ENCODE measurements around the gene SMYD3.

The SMYD3 gene

GRCh38 chr1:245754463-245754961 lies 752.6 kb downstream of the SMYD3 start:
- 0 out of 2 replicates have a peak, but pooled peaks cover 3% of the 10 kb centered on the region for H3F3A ChIP-seq (ENCODE audit: insufficient read depth)
- H3K9me2 ChIP-seq (replicated peaks; ENCODE audit: insufficient read depth, low read length) = no peaks in the 10 kb centered on the region
- no peaks in the 10 kb centered on the region; the same call in 1 of the 2 replicates for H3K36me3 ChIP-seq (ENCODE audit: low read length)
- no peak overlapping the region for H2AFZ ChIP-seq (ENCODE audit: low read depth, low read length, severe bottlenecking)
- H3K79me2 ChIP-seq (ENCODE audit: insufficient read depth, low read length) = no peaks in the 10 kb centered on the region
- no peak for TF ChIP-seq EZH2phosphoT487 (conservative IDR thresholded peaks at IDR 0.05; ENCODE audit: low read length)
- TF ChIP-seq, protein P1, sequence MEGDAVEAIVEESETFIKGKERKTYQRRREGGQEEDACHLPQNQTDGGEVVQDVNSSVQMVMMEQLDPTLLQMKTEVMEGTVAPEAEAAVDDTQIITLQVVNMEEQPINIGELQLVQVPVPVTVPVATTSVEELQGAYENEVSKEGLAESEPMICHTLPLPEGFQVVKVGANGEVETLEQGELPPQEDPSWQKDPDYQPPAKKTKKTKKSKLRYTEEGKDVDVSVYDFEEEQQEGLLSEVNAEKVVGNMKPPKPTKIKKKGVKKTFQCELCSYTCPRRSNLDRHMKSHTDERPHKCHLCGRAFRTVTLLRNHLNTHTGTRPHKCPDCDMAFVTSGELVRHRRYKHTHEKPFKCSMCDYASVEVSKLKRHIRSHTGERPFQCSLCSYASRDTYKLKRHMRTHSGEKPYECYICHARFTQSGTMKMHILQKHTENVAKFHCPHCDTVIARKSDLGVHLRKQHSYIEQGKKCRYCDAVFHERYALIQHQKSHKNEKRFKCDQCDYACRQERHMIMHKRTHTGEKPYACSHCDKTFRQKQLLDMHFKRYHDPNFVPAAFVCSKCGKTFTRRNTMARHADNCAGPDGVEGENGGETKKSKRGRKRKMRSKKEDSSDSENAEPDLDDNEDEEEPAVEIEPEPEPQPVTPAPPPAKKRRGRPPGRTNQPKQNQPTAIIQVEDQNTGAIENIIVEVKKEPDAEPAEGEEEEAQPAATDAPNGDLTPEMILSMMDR (IDR thresholded peaks at IDR 0.05; ENCODE audit: insufficient read depth, low read length, poor library complexity, severe bottlenecking) = no peak
- no peak overlapping the region for H3K27ac ChIP-seq (ENCODE audit: low read depth, low read length)
- H3K27me3 ChIP-seq (ENCODE audit: low read length) = no peaks in the 10 kb centered on the region
- no peaks in the 10 kb centered on the region for H3K9me3 ChIP-seq (ENCODE audit: insufficient read depth, low read length)
- no peaks in the 10 kb centered on the region for H4K20me1 ChIP-seq (ENCODE audit: low read depth, low read length)
- H3K4me3 ChIP-seq (ENCODE audit: insufficient read depth, low read length, poor library complexity, severe bottlenecking) = no peak overlapping the region
- H3K4me2 ChIP-seq (ENCODE audit: low read depth, low read length, poor library complexity, severe bottlenecking) = no peak overlapping the region
- no peak overlapping the region for H3K9ac ChIP-seq (ENCODE audit: low read length)

DNA sequence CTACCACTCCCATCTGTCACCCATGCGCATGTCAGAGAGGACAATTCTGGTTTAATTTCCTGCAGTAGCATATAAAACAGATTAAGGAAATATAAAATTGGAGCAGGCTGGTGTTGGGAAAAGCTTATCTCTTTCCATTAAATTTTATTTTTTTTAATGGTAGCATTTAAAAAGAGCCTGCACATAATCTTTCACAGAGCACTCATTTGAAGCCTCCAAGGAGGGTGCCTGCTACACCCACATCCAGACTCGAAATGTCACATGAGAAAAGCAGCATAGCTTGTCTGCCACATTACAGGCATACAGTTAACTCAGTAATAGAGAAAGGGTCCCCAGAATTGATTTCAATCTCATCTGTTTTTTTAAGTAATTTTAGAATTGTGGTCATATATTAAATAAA lies 753.3 kb downstream of the SMYD3 start:
- Histone ChIP-seq H3K9ac (ENCODE audit: low read length) (no peak overlapping the region), H3K9me2 (replicated peaks; ENCODE audit: insufficient read depth, low read length) (no peaks in the 10 kb centered on the region), H3K36me3 (ENCODE audit: low read length) (no peaks in the 10 kb centered on the region; the same call in 1 of the 2 replicates), H2AFZ (ENCODE audit: low read depth, low read length, severe bottlenecking) (no peak overlapping the region), H3K4me3 (ENCODE audit: insufficient read depth, low read length, poor library complexity, severe bottlenecking) (no peak overlapping the region), H3K27ac (ENCODE audit: low read depth, low read length) (no peak overlapping the region), H3K27me3 (ENCODE audit: low read length) (no peaks in the 10 kb centered on the region), H3K4me2 (ENCODE audit: low read depth, low read length, poor library complexity, severe bottlenecking) (no peak overlapping the region), H4K20me1 (ENCODE audit: low read depth, low read length) (no peaks in the 10 kb centered on the region), H3F3A (ENCODE audit: insufficient read depth) (0 out of 2 replicates have a peak, but pooled peaks cover 3% of the 10 kb centered on the region), H3K9me3 (ENCODE audit: insufficient read depth, low read length) (no peaks in the 10 kb centered on the region), H3K79me2 (ENCODE audit: insufficient read depth, low read length) (no peaks in the 10 kb centered on the region)
- TF ChIP-seq, protein P1 (IDR thresholded peaks at IDR 0.05; ENCODE audit: insufficient read depth, low read length, poor library complexity, severe bottlenecking) = no peak
- TF ChIP-seq EZH2phosphoT487 (conservative IDR thresholded peaks at IDR 0.05; ENCODE audit: low read length) = no peak

- H3K27me3 ChIP-seq (ENCODE audit: low read length) = no peaks in the 10 kb centered on the region
- H3F3A ChIP-seq (ENCODE audit: insufficient read depth) = 0 out of 2 replicates have a peak, but pooled peaks cover 3% of the 10 kb centered on the region
- H3K4me2 ChIP-seq (ENCODE audit: low read depth, low read length, poor library complexity, severe bottlenecking) = no peak overlapping the region
- no peaks in the 10 kb centered on the region for H4K20me1 ChIP-seq (ENCODE audit: low read depth, low read length)
- H2AFZ ChIP-seq (ENCODE audit: low read depth, low read length, severe bottlenecking) = no peak overlapping the region
- no peaks in the 10 kb centered on the region for H3K36me3 ChIP-seq (ENCODE audit: low read length)
- no peak overlapping the region for H3K4me3 ChIP-seq (ENCODE audit: insufficient read depth, low read length, poor library complexity, severe bottlenecking)
- H3K9ac ChIP-seq (ENCODE audit: low read length) = no peak overlapping the region
- no peak for TF ChIP-seq EZH2phosphoT487 (conservative IDR thresholded peaks at IDR 0.05; ENCODE audit: low read length)
- TF ChIP-seq, protein P1 (IDR thresholded peaks at IDR 0.05; ENCODE audit: insufficient read depth, low read length, poor library complexity, severe bottlenecking) = no peak
- no peaks in the 10 kb centered on the region for H3K9me3 ChIP-seq (ENCODE audit: insufficient read depth, low read length)
- no peak overlapping the region for H3K27ac ChIP-seq (ENCODE audit: low read depth, low read length)
- H3K9me2 ChIP-seq (replicated peaks; ENCODE audit: insufficient read depth, low read length) = no peaks in the 10 kb centered on the region
- no peaks in the 10 kb centered on the region for H3K79me2 ChIP-seq (ENCODE audit: insufficient read depth, low read length)
Observed at GRCh38 chr1:245752561-245752960, 754.5 kb downstream of the SMYD3 start.
